Large intestine (tissue), 12 donors: ENCODE data around the gene PRICKLE4. TPM values are rescaled to one million over a fixed set of nuclear protein-coding genes. Genes with fewer than 3 reads are reported as not detected.

Source experiments
- DNase-seq, 2 donors: peaks; one replicate each; pipeline versions ENCODE4 v3.0.0 to v3.0.0-alpha.2; 2013
- H3K27ac ChIP-seq: one replicate; pipeline ENCODE4 v1.5.1; 2013; ENCODE audit warnings: low read length
- H3K27me3 ChIP-seq: 2 replicates; pipeline ENCODE4 v1.6.1; 2013; ENCODE audit warnings: low read length; ENCODE audit not compliant: control insufficient read depth, insufficient read depth
- H3K36me3 ChIP-seq: 2 replicates; pipeline ENCODE4 v1.6.1; 2013; ENCODE audit warnings: low read length; ENCODE audit not compliant: control insufficient read depth, insufficient read depth
- H3K4me1 ChIP-seq: one replicate; pipeline ENCODE4 v1.6.1; 2013; ENCODE audit warnings: low read length; ENCODE audit not compliant: control insufficient read depth, insufficient read depth
- H3K4me3 ChIP-seq: one replicate; pipeline ENCODE4 v1.5.1; 2013; ENCODE audit warnings: low read length
- H3K9me3 ChIP-seq: one replicate; pipeline ENCODE4 v1.6.1; 2013; ENCODE audit warnings: mild to moderate bottlenecking, low read depth, low read length, moderate library complexity; ENCODE audit not compliant: control insufficient read depth
- WGBS: methylation state at CpG from one replicate; pipeline ENCODE4 v1.1.5; 2013; ENCODE audit warnings: low lambda C conversion rate; ENCODE audit not compliant: insufficient coverage; 5-methylcytosine and 5-hydroxymethylcytosine counted together
- long read RNA-seq, 11 donors: transcript quantifications; one replicate each; lab custom pipeline, GENCODE V29; 2026
- polyA plus RNA-seq: library from polyadenylated mRNA; unstranded; fragments of 120-200 nt; gene quantifications from one replicate; pipeline ENCODE4 v1.2.1, GENCODE V29; 2013

Gene PRICKLE4, protein sequence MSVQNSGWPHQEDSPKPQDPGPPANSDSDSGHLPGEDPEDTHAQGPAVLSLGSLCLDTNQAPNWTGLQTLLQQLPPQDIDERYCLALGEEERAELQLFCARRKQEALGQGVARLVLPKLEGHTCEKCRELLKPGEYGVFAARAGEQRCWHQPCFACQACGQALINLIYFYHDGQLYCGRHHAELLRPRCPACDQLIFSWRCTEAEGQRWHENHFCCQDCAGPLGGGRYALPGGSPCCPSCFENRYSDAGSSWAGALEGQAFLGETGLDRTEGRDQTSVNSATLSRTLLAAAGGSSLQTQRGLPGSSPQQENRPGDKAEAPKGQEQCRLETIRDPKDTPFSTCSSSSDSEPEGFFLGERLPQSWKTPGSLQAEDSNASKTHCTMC
- polyA plus RNA-seq: 3.7 TPM
- long read RNA-seq, donor 1, partial matches to known transcripts: 0 of 1 reads
- long read RNA-seq, donor 1, other reads (novel, unspliced or antisense): 0 of 1 reads
- long read RNA-seq, donor 2: 0 reads
- long read RNA-seq, donor 3: 0 reads
- long read RNA-seq, donor 4: 0 reads
- long read RNA-seq, donor 5: 0 reads
- long read RNA-seq, donor 6: 0 reads
- long read RNA-seq, donor 7: 0 reads
- long read RNA-seq, donor 8: 0 reads
- long read RNA-seq, donor 9: 0 reads
- long read RNA-seq, donor 10: 0 reads
- long read RNA-seq, donor 11: 0 reads

GRCh38 chr6:41780551-41781365 lies at the start of gene PRICKLE4:
Gene PRICKLE4 (plus strand): TSS chr6:41780782. CDS start chr6:41783474, 2,692 bp downstream.
- Histone ChIP-seq H3K4me1 (peaks cover 8% of the 10 kb centered on the region), H3K9me3 (no peaks in the 10 kb centered on the region), H3K36me3 (peaks cover 6% of the 10 kb centered on the region), H3K27ac (peak within 1 kb of the TSS; percentile 8), H3K4me3 (peak within 1 kb of the TSS; percentile 76), H3K27me3 (no peaks in the 10 kb centered on the region)
- DNase-seq: peak in 1 of 2 donors; percentile 46
- WGBS: no CpG with 5 or more reads among the region's 36 CpGs

- peaks cover 8% of the 10 kb centered on the region for H3K36me3 ChIP-seq
- H3K4me3 ChIP-seq: peak overlapping the region; percentile 78
- no peaks in the 10 kb centered on the region for H3K9me3 ChIP-seq
- no CpG with 5 or more reads among the region's 7 CpGs for WGBS
- peak overlapping the region; percentile 96 for H3K27ac ChIP-seq
- DNase-seq: no peak
- peaks cover 48% of the 10 kb centered on the region for H3K4me1 ChIP-seq
- no peaks in the 10 kb centered on the region for H3K27me3 ChIP-seq
These were observed 49.0 kb upstream of the PRICKLE4 start for GRCh38 chr6:41731561-41732086.

DNA sequence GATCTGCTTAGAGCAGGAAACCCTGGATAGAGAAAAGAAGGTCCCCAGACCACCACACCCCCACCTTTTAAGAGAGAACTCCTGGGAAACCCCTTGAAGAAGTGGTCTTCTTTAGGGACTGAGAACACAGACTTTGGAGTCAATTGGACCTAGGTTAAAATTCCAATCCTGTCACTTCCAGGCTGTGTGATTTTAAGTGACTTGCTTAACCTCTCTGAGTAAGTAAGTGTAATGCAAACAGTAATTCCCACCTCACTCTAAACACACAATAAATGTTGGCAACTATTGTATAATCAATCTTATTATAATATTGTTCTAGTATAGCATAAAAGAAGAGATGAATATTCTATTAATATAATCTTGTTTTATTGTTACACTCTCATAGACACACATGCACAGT lies 48.4 kb upstream of the PRICKLE4 start:
- peaks cover 45% of the 10 kb centered on the region for H3K4me1 ChIP-seq
- no peaks in the 10 kb centered on the region for H3K27me3 ChIP-seq
- peaks cover 5% of the 10 kb centered on the region for H3K36me3 ChIP-seq
- DNase-seq: no peak
- H3K27ac ChIP-seq: peak overlapping the region; percentile 96
- H3K4me3 ChIP-seq: peak overlapping the region; percentile 78
- no peaks in the 10 kb centered on the region for H3K9me3 ChIP-seq

DNA sequence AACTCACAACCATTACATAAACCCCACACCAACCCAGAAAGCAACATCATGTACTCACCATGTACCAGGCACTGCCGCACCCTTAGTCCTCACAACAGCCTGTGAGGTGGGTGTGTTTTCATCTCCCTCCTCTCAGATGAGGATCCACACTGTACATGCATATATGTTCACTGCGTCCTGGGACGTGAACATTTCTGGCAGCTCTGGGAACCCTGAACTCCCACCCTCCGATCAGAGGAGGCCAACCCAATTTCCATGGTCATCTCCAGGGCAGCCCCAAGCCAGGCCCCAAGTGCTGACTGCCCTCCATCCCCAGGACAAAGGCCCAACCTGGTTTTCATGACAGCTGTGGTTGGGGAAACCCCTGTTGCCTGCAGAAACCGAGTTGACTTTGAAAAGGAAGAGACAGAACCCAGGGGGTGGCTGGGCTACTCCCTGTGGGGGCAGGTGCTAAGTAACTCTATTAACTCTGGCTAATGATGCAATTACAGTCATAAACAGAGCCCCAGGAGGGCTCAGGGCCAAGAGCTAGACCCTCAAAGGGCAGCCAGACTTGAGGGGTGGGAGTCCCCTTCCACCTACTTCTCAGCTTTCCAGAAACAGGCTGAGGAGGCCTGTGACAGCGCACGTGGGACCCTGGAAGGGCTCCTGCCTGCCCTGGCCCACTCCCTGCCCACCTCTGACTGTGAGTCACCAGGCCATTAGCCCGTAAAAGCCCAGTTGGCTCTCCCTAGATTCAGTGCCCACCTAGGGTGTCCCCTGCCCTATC lies 47.8 kb upstream of the PRICKLE4 start:
- H3K36me3 ChIP-seq: peaks cover 5% of the 10 kb centered on the region
- no peaks in the 10 kb centered on the region for H3K27me3 ChIP-seq
- DNase-seq: peak in 1 of 2 donors; percentile 83
- H3K9me3 ChIP-seq: no peaks in the 10 kb centered on the region
- peak overlapping the region; percentile 96 for H3K27ac ChIP-seq
- WGBS: no CpG with 5 or more reads among the region's 8 CpGs
- H3K4me1 ChIP-seq: peaks cover 39% of the 10 kb centered on the region
- H3K4me3 ChIP-seq: peak overlapping the region; percentile 78

DNA sequence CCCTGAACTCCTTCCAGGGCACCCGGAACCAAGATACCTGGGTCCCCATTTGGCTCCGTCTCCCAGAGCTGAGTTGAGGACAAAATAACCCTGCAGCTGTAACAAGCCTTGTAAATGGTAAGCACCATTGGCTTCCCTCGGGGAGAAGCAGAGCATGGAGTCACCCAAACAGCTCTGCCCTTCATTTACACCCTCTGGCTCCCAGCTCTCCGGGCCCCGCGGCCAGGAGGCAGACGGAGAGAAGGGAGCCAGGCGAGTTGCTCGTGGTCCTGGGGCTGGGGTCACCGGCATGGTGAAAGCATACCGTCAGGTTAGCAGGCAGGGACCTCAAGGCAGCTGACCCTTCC lies 47.2 kb upstream of the PRICKLE4 start:
- H3K9me3 ChIP-seq: no peaks in the 10 kb centered on the region
- H3K4me3 ChIP-seq: peak overlapping the region; percentile 78
- no peaks in the 10 kb centered on the region for H3K27me3 ChIP-seq
- H3K36me3 ChIP-seq: peaks cover 5% of the 10 kb centered on the region
- H3K4me1 ChIP-seq: peaks cover 33% of the 10 kb centered on the region
- peak overlapping the region; percentile 96 for H3K27ac ChIP-seq
- WGBS: no CpG with 5 or more reads among the region's 11 CpGs
- no peak for DNase-seq

DNA sequence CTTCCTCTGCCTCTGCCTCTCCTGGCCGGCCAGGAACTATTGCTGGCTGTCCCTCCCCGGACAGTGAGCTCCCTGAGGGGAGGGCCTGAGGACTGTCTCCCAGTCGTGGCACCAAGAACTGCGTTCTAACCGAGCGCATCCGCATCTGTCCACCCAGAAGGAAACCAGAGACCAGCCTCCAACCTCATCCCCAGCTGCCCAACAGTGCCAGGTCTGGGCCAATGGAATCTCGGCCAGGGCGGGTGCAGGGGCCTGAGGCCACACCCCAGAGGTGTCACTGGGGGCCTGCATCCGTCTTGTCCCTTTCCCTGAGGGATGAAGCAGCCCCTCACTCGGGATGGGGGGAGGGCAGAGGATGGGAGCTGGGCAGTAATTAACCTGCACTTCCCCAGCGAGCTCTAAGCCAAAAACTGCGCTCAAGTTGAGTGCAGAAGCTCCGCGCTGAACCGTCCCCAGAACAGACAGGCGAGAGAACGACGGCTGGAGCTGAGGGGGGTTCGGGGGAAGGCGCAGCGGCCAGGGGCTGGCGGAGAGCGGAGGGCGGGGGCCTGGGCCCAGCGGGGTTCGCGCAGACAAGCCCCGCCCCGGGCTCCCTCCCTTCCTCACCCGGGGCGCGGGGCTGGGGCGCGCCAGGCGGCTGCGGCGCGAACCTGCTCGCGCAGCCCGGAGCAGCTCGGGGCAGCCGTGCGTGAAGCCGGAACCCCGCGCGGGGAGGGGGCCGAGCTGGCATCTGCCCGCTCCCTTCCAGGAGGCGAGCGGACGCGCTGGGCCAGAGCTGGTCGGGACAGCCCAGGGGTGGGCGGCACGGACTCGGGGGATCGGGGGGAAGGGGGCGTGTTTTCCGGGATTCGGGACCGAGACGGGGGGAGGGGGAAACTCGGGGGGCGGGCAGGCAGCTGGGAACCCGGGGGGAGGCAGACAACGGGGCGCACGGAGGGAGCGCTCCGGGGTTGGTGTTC lies 46.6 kb upstream of the PRICKLE4 start:
- no peaks in the 10 kb centered on the region for H3K27me3 ChIP-seq
- peak overlapping the region; percentile 96 for H3K27ac ChIP-seq
- peak overlapping the region; percentile 78 for H3K4me3 ChIP-seq
- peaks cover 5% of the 10 kb centered on the region for H3K36me3 ChIP-seq
- peak; percentile 77 to 92 for DNase-seq
- H3K4me1 ChIP-seq: peaks cover 29% of the 10 kb centered on the region
- no peaks in the 10 kb centered on the region for H3K9me3 ChIP-seq
- WGBS: no CpG with 5 or more reads among the region's 73 CpGs

GRCh38 chr6:41734666-41735426 lies 45.7 kb upstream of the PRICKLE4 start:
- H3K36me3 ChIP-seq: no peaks in the 10 kb centered on the region

DNA sequence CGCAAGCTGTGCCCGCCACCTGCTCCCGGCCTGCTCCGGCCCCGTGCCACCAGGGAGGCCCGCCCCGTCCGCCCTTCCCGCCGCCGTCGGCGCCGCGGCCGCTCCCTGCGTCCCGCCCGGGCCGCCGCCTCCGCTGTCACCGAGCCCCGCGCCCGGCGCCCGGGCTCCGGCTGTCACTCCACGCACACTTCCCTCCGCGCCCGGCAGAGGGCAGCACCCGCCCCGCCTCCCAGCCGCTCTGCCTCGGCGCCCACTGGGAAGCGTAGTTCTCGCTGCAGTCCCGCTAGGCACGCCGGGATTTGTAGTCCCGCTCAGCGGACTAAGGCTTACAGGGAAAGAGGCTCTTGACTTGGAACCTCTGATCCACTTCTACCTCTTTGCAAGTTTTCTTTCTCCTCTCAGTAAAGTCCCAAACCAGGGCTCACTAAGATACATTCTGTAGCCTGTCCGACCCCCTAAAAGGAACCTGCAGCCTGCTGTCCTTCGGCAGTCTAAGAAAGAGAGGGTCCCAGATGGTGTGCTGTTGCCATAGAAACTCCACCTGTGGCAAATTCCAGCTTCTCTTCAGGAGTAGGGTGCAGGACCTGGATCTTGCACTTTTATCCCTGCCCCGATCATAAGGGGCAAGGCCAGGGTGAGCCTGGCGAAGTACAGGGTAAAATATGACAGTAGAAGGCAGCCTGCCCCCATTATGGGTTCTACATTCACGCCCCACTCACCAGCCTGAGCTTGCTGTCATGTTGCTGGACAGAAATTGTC lies 45.0 kb upstream of the PRICKLE4 start, which contains the start of gene TFEB:
TFEB (minus strand) TSS at position 182 of the 759 bp plus-strand sequence. CDS start 44,395 bp downstream, outside the sequence.
- DNase-seq: peak; percentile 93 to 94
- H3K36me3 ChIP-seq: no peaks in the 10 kb centered on the region
- WGBS: no CpG with 5 or more reads among the region's 50 CpGs
- H3K27me3 ChIP-seq: no peaks in the 10 kb centered on the region
- H3K9me3 ChIP-seq: no peaks in the 10 kb centered on the region
- H3K27ac ChIP-seq: peak within 1 kb of the TSS; percentile 96
- H3K4me3 ChIP-seq: peak within 1 kb of the TSS; percentile 71
- peaks cover 21% of the 10 kb centered on the region for H3K4me1 ChIP-seq

More at GRCh38 chr6:41734666-41735426, 45.7 kb upstream of the PRICKLE4 start:
- peak overlapping the region; percentile 71 for H3K4me3 ChIP-seq
- WGBS: no CpG with 5 or more reads among the region's 76 CpGs
- peak overlapping the region; percentile 96 for H3K27ac ChIP-seq
- H3K9me3 ChIP-seq: no peaks in the 10 kb centered on the region
- peak; percentile 80 to 93 for DNase-seq
- no peaks in the 10 kb centered on the region for H3K27me3 ChIP-seq
- peaks cover 22% of the 10 kb centered on the region for H3K4me1 ChIP-seq
